ENCODE results near the gene PANX2.

Gene PANX2

DNA sequence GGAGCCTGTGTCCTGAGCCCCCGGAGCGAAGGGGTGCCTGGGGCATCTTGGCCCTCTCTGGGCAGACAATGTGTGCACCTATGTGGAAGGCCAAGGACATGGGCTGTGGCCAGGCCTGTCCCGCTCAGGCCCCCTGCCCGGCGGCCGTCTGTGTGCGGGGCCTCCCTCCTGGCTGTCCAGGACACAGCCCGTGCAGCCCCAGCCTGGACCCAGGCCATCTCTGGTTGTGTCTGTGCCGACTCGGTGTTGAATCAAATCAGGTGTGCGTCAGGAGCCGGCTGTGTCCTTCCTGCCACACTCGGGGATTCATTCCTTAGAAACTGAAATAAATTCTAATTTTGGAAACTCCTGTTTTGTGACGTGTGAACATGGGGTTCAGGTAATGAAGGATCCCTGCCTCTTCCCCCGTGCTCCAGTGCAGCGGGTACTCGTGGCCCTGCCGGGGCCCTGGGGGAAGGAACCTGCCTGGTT, 28.8 kb downstream of the PANX2 start:
- no peak for DNase-seq (ENCODE audit: low read depth)
- TF ChIP-seq, protein P1, sequence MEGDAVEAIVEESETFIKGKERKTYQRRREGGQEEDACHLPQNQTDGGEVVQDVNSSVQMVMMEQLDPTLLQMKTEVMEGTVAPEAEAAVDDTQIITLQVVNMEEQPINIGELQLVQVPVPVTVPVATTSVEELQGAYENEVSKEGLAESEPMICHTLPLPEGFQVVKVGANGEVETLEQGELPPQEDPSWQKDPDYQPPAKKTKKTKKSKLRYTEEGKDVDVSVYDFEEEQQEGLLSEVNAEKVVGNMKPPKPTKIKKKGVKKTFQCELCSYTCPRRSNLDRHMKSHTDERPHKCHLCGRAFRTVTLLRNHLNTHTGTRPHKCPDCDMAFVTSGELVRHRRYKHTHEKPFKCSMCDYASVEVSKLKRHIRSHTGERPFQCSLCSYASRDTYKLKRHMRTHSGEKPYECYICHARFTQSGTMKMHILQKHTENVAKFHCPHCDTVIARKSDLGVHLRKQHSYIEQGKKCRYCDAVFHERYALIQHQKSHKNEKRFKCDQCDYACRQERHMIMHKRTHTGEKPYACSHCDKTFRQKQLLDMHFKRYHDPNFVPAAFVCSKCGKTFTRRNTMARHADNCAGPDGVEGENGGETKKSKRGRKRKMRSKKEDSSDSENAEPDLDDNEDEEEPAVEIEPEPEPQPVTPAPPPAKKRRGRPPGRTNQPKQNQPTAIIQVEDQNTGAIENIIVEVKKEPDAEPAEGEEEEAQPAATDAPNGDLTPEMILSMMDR (IDR thresholded peaks at IDR 0.05; ENCODE audit: low read depth, low read length, missing control alignments) = no peak
- H3K4me3 ChIP-seq (ENCODE audit: low read depth, low read length) = peak overlapping the region; percentile 64
- in situ Hi-C loops (cut with HindIII; ENCODE audit: low sequenced_read_pairs) = no loop called here

DNA sequence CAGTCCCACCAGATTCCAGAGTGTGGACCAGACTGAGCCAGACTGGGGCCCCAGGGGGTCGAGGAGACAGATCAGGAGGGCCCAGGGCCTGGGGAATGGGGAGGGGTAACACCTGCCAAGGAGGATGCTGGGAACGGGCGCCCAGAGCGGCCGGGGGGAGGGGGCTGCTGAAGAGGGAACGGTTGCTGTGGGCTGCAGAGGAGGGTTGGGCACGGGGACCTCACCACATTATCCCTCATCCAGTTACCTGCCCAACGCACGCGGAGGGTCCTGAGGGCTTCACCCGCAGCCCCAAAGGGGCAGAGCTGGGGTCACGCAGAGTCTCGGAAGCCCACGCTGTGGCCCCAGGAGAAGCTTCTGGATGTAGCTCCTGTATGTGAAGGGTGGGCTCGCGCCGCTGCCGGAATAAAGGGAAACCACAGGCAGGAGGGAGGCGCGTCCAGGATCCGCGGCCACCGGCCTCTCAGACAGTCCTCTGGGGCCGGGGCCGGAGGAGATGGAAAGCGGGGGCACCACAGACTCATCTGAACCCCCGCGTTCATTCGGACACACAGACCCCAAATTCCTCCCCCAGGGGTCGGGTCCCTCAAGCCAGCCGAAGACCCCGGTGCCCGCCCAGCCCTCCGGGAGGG, 29.4 kb downstream of the PANX2 start:
- TF ChIP-seq, protein P1 (IDR thresholded peaks at IDR 0.05; ENCODE audit: low read depth, low read length, missing control alignments) = no peak
- in situ Hi-C loops (cut with HindIII; ENCODE audit: low sequenced_read_pairs) = no loop called here
- H3K4me3 ChIP-seq (ENCODE audit: low read depth, low read length) = peak overlapping the region; percentile 64
- DNase-seq (ENCODE audit: low read depth) = no peak

DNA sequence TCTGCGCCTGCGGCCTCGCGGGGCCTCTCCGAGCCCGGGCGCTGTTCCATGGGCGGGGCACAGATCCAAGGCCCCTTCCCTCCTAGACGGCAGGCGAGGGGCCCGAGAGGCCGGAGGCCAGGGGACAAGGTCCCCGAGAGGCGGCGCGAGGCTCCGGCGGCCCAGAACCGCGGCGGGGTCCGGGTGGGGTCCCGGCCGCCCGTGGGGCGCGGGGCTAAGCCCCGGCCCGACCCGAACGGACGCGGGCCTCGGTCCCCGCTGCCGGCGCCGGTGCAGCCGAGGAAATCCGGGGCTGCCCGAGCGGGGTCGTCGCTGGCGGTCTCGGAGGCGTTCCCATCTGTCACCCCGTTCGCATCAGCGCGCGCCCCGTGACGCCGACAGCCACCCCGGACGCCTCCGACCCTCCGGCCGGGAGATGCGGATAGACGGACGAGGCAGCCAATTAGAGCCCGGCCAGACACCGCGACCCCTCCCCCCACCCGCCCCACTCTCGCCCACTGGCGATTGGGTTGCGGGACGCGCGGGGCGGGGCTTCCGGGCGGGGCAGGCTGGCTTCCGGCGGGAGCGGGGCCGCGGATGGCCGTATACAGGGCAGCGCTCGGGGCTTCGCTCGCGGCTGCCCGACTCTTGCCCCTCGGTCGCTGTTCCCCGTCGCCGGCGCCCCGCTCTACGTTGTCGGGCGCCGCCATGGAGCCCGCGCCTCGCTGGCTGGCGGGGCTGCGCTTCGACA, 30.1 kb downstream of the PANX2 start, which contains the start of gene SELENOO:
Gene SELENOO, plus strand, starts transcription at position 551 of the 730 bp plus-strand sequence. Its CDS starts 26 bp downstream, at position 577.
- in situ Hi-C loops (cut with HindIII; ENCODE audit: low sequenced_read_pairs) = no loop called here
- DNase-seq (ENCODE audit: low read depth) = peak; percentile 48
- TF ChIP-seq, protein P1 (IDR thresholded peaks at IDR 0.05; ENCODE audit: low read depth, low read length, missing control alignments) = no peak
- H3K4me3 ChIP-seq (ENCODE audit: low read depth, low read length) = peak within 1 kb of the TSS; percentile 64

DNA sequence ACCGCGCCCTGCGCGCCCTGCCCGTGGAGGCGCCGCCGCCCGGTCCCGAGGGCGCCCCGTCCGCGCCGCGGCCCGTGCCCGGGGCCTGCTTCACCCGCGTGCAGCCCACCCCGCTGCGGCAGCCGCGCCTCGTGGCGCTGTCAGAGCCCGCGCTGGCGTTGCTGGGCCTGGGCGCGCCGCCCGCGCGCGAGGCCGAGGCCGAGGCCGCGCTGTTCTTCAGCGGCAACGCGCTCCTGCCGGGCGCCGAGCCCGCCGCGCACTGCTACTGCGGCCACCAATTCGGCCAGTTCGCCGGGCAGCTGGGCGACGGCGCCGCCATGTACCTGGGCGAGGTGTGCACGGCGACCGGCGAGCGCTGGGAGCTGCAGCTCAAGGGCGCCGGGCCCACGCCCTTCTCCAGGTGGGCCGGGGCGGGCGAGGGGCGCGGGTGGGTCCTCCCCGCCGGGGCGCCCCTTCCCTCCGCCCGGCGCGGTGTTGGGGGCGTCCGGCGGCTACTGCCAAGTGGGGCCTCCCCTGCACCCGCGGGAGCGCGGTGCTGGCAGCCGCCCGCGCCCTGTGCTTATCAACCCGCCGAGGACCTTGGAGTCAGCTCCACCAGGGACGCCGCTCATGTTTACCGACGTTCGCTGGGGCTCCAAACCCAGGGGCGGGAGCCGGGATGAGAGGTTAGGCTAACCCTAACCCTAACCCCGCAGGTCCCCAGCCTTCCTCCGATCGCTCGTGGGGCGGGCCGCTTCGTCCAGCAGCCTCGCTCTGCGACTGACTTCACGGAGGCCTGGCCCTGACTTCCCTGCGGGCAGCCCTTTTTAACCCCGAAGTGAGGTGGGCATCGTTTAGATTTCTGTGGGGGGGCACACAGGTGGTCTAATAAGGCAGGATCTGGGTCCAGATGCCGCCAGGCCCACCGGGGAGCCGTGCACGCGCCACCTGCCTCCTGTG, 30.9 kb downstream of the PANX2 start:
- in situ Hi-C loops (cut with HindIII; ENCODE audit: low sequenced_read_pairs) = no loop called here
- DNase-seq (ENCODE audit: low read depth) = no peak
- TF ChIP-seq, protein P1 (IDR thresholded peaks at IDR 0.05; ENCODE audit: low read depth, low read length, missing control alignments) = no peak
- peak overlapping the region; percentile 64 for H3K4me3 ChIP-seq (ENCODE audit: low read depth, low read length)

DNA sequence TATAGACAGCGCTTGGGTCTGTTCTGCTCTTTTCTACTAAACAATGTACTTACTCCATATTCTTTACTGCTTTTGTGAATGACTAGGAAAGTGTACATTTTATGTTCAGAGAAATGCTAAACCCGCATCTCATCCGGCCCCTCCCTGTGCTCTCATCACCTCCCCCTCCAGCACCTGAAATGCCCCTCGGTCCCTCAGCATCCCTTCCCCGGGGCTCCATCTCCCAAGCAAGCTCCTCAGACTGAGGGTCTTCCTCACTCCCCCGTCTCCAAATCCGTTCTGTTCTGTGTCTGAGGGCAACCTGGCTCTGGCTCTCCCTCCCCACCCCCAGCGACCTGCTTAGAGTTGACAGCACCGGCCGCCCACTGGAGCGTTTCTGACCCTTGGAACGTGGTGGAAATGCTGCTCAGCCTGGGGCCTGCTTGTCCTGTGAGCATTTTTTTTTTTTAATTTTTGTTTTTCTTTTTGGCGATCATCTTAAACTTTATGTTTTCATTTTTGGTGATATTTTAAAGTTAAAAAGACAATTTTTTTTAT, 31.7 kb downstream of the PANX2 start:
- peak overlapping the region; percentile 64 for H3K4me3 ChIP-seq (ENCODE audit: low read depth, low read length)
- TF ChIP-seq, protein P1 (IDR thresholded peaks at IDR 0.05; ENCODE audit: low read depth, low read length, missing control alignments) = no peak
- no peak for DNase-seq (ENCODE audit: low read depth)
- in situ Hi-C loops (cut with HindIII; ENCODE audit: low sequenced_read_pairs) = no loop called here

DNA sequence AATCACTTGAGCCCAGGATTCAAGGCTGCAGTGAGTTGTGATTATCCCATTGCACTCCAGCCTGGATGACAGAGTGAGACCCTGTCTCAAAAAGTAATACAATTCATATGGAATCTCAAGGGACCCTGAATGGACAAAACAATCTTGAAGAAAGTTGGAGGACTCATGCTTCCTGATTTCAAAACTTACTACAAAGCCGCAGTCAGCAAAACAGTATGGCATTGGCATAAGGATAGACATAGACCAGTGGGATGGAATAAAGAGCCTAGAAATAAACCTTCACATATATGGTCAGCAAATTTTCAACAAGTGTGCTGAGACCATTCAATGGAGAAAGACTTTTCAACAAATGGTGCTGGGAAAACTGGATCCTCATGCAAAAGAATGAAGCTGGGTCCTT, 32.8 kb downstream of the PANX2 start:
- no peak for DNase-seq (ENCODE audit: low read depth)
- H3K4me3 ChIP-seq (ENCODE audit: low read depth, low read length) = no peak overlapping the region
- TF ChIP-seq, protein P1 (IDR thresholded peaks at IDR 0.05; ENCODE audit: low read depth, low read length, missing control alignments) = no peak
- in situ Hi-C loops (cut with HindIII; ENCODE audit: low sequenced_read_pairs) = no loop called here

All from astrocyte of the cerebellum (primary cell).